Amniotic stem cell (primary cell): Measurements from ENCODE around the gene CLSTN3.
"Not testable (repeated sequence)": the region's sequence is repeated elsewhere in the genome, so short reads cannot be mapped to it uniquely, and the experiment has no call there.

Experiments
- DNase-seq: peaks from one replicate; lab custom pipeline; 2025; lab: John Stamatoyannopoulos, UW

The CLSTN3 gene

DNA sequence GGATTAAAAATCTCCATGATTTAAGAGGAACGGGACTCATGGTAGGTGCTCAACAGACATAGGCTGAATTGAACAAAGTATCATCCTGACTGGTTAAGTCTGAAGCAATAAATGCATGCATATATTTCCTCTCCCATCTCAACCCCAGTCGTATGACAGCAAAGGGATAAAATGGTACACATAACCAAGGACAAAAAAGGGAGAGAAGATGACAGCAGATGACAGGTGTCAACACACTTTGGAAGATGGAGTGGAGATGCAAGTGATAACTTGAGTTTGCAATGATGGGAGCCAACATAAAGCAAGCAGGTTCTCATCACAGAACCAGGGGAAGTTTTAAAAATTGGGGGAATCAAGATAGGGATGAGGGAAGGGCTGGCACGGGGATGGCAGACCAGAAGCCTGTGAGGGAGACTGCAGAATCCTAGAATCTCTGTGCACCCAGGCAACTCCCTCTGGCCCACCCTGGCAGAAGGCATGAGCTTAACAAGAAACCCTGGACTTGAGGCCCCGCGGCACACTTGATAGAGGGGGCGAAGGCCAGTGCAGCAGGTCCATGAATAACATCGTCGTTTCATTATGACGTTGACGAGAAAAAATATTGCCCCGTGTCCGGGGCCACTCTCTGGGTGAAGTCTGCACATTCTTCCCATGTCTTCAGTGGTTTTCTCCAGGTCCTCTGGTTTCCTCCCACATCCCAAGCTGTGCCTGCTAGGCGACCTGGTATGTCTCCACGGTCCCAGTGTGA, 26.2 kb upstream of the CLSTN3 start:
- no peak for DNase-seq

DNA sequence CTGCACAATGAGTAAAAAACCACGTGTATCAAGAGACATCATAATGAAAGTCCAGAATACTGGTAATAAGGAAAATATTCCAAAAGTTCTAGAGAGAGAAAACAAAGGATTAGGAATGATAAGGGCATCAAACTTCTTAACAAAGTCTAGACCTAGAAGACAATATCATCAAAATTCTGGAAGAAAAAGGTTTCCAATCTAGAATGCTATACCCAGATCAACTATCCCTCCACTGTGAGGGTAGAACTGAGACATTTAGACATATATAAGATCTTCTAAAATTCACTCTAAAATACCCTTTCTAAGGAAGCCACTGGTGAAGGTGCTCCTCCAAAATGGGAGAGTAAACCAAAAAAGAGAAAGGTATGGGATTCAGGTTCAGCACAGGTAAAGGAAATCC, 24.1 kb upstream of the CLSTN3 start:
- DNase-seq = no peak

DNA sequence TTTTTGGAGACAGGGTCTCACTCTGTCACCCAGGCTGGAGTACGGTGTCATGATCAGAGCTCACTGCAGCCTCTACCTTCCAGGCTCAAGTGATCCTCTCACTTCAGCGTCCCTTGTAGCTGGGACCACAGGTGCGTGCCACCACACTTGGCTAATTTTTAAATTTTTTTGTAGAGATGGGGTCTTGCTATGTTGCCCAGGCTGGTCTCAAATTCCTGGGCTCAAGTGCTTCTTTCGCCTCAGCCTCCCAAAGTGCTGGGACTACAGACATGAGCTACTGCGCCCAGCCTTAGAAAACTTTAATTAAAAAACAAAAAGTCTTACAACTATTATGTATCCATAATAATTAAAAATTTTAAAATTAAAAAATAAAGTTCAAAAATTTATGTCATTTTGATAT, 23.0 kb upstream of the CLSTN3 start:
- not testable (repeated sequence) for DNase-seq

DNA sequence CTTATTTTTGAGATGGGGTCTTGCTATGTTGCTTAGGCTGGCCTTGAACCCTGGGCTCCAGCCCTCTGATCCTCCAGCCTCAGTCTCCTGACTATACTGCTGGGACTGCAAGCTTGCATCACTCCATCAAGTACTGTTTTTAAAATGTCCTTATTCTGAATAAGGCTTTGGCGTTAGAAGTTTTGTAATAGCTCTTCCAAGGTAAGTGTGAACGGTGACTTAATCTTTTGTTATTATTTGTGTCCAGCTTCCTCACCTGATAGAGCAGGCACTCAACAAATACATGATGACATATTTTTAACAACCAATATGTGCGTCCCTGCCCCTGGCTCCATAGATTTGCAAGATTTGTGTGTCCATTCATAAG, 22.6 kb upstream of the CLSTN3 start:
- DNase-seq = no peak

DNA sequence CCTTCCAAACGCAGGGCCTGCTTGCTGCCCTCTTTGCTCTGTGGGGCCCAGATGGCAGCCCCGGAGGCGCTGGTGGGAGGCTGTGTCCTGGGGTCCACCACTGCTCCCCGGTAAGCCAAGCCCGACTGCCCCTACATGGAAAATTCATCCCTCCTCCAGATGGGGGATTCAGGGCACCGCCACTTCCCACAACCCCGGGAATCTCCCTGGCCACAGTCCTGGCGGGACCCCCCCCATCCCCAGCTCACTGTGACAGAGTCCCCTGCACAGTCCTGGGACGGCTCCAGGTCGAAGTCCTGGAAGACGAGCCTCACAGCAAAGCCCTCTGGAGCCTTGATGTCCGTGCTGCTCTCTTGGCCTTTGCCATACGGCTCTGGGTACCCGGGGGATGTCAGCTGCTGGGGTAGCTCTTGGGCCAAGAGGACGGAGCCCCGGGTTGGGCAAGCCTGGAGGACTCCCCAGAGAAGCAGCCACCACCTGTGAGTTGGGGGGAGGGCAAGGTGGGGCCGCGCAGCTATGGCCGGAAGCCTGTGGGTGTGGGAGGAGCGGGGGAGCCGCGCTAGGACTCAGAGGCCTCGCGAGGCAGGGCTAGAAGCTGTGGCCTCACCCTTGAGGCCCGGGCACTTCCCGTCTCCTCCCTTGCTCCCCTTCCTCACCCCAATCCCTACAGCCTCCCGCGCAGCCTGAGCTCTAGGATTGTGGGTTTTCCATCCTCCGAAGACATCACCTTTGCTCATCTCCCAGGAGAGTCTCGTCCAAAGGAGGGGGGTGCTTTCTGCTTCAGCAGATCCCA, 22.0 kb upstream of the CLSTN3 start:
- peak; percentile 63 for DNase-seq

DNA sequence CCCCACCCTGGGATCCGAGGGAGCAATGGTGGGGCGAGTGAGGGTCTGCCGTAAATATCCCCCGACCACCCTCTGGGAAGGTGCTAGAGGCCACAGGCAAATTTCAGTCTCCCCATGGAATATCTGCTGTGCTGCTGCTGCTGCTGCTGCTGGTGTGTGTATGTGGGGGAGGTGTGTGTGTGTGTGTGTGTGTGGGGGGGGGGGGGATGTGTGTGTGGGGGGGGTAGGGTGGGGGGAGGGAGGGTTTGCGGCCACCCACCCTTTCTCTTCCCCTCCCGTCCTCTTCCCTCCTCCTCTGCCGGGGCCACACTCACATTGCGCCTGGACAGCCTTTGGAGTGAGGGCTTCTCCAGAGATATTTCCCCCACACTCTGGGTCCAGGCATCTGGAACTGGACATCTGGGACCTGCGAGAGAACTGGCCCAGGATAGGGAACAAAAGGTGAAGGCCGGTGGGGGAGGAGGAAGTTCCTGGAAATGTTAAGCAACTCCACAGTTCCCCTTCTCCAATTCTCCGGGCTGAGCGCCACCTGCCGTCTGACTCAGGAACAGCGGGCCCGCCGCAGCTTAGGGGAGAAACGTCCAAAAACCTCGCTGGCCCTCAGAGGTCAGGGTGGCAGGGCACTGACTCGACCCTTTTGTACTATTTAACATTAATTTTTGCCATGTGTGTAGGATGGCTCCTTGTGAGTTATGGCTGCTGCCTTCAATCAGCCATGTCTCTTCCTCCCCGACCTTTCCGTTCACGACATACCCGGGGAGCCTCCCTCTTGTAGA, 21.2 kb upstream of the CLSTN3 start, which contains the start of gene C1RL:
C1RL (minus strand) TSS at position 419 of the 776 bp plus-strand sequence; CDS start at position 385, 34 bp downstream.
- DNase-seq = no peak

DNA sequence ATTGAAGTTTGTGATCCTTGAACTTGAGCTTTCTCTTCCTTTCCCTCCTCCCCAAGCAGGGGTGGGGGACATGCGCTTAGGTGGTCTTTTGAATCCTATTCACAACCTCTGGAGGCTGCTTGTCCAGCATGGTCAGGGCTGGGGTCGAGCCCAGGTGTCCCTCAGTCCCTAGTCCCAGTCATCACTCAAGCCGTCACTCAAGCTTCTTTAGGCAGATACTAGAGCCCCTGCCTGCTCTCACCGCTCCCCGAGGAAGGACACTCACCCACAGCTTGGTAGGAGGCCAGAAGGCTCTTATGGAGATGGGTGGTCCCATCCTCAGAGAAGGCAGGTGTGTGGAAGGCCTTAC, 20.6 kb upstream of the CLSTN3 start:
- DNase-seq = no peak

DNA sequence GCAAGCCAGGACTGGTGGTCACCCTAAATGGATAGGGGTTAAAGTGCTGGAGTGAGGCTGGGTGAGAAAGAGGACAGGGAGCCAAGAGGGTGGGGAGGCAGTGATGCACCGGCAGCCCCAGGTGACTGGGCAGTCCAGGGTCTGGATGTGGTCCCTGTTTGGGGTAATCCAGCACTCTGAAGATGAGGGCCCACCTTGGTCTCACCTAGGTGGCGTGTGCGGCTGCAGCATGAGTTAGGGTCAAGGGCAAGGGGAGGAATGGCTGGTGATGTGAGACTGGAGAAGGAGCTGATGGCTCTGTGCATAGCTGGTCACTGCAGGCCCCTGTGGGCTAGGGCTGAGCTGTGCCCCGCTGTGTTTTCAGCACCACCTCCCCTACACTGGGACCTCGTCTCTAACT, 19.5 kb upstream of the CLSTN3 start:
- no peak for DNase-seq

DNA sequence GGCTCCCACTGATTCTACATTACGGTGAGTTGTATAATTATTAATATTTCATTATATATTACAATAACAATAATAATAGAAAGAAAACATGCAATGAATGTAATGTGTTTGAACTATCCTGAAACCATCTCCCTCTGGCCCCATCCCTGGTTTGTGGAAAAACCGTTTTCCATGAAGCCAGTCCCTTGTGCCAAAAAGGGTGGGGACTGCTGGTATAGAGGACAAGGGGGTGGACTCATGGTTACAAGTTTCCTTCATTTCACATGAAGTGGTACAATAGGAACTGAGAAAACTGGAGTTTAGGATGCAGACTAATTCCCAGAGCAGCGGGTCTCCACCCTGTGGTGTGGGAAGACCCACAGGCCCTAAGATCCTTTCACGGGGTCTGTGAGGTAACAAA, 18.1 kb upstream of the CLSTN3 start:
- no peak for DNase-seq

DNA sequence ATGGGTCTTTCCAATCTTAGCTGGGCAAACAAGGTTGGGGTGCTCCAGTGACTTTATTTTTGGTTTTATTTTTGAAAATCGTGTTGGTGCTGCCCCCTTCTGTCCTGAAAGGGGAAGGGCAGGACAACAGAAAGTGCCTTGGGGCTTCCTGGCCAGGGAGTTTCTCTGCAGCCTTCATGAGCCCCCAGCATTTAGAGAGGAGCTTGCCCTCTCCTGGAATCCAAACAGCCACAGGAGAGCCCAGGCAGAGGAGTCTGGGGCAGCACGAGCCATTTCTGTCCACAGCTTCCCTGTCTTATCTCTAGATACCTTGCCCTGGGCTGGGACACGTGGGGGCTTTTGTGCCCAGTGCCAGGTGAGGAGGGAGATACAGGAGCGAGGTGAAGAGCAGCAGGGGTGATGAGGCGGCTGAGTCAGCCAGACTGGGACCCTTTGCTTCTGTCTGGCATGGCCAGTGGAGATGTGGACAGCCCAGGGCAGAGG, 16.7 kb upstream of the CLSTN3 start:
- no peak for DNase-seq

DNA sequence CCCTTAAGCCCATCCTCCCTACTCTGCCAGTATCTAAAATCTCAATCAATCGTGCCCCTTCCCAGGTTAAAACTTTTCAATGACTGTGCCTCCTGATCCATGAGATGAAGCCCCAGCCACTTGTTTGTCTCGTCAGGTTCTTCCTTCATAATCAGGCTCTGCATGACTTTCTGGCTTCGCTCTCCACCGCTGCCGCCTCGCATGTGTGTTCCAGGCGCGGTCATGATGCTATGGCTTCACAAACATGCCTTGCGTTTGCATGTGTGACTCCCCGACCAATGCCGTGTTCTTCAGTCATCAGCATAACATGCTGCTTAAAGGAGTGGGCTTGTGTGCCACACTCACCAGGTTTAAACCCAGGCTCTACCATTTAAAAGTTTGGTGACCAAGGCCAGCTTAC, 16.2 kb upstream of the CLSTN3 start:
- no peak for DNase-seq

DNA sequence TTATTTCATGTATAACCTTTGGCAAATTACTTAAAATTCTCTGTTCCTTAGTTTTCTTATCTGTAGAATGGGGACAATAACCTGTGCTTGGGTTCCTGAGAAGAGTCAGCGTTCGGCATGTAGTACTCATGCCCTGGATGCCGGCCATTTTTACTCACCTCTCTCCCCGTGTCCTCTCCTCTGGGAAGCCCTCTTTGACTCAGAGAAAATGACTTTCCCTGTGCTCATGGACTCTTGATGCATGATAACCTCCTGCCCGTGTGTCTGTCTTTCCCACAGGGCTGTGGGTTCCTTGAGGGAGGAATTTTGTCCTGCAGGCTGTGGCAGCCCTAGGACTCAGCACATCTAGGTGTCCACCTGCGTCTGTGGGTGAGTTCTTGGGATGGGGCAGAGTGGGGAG, 15.3 kb upstream of the CLSTN3 start:
- no peak for DNase-seq

DNA sequence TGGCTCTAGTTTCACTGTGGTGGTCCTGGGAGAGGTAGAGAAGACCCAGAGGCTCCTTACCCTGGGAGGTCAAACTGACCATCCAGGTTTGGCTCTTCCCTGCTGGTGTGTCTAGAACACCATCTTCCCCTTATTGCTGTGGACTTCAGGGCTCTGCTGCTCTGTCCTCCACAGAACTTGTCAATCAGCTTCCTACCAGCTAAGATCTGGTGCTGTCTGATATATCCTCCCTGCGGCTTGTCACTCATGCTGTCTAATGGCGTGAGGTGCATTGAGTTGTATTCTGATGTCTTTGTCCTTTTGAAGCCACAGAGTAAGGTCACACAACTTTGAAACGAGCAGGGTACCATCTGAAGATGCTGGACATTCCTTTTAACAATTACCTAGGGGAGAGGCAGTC, 14.0 kb upstream of the CLSTN3 start:
- DNase-seq = no peak

DNA sequence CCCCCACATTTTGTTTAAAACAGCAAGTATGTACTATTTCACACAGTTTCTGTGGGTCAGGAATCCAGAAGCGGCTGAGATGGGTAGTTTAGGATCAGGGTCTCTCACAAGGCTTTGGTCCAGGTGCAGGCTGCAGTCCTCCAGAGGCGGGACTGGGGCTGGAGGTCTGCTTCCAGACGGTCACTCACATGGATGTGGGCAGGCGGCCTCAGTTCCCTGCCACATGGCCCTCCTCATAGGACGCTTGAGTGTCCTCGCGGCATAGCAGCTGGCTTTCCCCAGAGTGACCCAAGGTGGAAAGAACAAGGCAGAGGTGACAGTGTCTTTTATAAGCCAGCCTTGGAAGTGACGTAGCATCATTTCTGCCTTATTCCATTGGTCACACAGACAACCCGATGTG, 13.3 kb upstream of the CLSTN3 start:
- DNase-seq = no peak

DNA sequence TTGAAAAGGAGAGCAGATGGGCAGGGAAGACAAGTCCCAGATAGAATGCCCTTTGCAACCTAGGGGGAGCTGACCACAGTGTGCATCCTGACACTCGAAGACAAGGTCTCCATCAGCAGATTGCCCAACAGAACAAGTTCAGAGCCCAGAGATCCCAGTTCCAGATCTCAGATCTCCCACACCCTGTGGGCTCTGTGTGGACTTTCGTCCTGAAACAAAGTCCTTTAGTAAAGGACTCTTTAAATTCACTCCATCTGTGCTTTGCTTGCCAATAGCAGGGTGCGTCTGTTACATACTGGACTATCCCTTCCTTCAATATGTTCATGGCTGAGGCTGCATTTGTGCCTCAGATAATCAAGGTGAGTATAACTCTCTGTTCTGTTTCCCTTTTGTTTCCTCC, 12.5 kb upstream of the CLSTN3 start:
- DNase-seq = no peak

DNA sequence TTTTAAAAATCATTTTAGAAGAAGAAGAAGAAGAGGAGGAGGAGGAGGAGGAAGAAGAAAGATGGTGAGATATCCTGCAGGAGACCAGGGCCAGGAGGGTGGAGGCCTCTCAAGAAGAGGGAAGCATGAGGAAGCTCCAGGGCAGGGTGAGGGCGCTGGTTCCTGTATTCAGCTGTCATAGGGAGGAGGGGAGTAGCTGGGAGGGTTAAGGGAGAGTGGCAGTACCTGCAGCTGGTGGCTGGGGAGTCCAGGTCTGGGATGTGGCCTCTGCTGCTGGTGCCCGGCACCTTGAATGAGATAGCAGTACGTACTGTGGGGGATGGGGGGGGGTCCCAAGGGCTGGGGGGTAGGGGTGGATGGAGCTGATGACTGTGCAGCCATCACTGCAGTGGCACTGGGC, 11.3 kb upstream of the CLSTN3 start:
- DNase-seq = no peak

DNA sequence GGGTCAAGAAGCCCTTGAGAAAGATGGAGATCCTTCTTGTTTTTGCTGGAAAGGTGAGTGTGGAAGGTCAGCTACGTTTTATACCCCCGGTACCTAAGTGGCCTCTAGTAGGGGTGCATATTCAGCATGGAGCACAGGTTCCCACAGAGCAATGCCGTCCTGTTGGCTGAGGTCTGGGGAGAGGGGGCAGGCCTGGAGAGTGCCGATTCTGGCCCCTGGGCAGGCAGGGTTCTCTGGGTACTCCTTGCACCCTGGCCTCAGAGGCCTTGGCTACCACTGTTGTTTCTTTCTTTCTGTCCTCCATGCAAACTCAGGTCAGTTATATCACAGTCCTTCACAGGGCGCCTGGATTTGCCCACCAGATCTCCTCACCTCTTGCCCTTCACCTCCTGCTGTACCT, 10.0 kb upstream of the CLSTN3 start:
- DNase-seq = no peak

DNA sequence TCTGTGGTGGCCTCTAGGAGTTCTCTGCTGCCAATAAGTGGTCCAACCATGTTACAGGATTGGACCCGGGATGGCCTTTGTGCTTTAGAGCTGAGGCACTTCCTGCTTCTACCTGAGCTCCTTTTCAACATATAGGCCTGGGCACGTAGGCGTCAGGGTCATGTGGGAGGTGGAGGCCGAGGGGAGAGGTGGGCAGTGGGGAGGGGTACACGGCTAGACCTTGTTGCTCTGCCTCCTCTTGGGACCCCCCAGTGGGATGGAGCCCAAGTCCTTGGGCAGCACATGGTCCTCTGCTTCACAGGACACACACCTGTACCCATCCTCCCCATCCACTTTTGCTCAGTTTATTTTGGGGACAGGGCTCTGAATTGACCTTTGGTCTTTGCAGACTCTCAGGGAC, 8.8 kb upstream of the CLSTN3 start:
- no peak for DNase-seq

DNA sequence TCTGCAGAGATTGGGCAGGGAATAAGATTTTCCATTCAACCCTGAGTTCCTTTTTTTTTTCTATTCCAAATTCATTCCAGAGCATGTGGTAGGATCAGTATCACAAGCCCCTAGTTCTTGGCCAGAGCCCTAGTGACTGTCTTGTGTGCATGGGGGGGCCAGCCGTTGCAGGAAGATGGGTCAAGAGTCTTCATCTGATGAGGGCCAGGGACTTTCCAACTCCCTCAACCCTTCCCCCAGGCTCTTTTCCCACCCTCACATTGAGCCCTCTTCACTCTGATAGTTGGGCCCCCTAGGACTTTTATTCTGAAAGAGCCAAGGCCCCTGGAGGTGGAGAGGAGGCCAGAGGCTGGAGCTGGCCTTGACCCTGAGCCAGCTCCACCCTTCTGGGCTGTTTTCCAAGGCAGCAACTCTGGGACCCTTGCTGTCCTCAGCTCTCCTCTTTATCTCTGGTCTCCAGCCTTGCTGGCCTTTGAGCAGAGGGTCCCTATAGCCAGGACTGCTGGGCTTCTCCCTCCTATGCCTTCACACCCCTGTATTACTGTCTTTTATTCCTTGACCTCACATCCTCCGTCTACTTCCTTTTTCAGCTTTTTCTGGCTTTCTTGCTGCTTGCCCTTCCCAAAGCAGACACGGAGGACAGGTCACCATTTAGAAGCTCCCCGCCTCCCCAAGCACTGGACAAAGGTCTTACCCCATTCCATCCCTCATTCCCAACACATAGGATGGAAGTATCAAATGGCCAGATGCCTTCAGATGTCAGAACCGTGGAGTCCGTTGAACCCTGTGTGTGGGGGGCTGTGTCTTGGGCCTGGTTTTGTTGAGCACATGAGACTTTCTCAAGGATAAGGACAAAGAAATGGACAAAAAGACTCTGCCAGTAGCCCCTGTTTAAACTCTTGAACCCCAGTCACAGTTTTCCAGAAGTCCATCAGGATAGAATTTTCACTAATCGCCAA, 7.1 kb upstream of the CLSTN3 start:
- no peak for DNase-seq

DNA sequence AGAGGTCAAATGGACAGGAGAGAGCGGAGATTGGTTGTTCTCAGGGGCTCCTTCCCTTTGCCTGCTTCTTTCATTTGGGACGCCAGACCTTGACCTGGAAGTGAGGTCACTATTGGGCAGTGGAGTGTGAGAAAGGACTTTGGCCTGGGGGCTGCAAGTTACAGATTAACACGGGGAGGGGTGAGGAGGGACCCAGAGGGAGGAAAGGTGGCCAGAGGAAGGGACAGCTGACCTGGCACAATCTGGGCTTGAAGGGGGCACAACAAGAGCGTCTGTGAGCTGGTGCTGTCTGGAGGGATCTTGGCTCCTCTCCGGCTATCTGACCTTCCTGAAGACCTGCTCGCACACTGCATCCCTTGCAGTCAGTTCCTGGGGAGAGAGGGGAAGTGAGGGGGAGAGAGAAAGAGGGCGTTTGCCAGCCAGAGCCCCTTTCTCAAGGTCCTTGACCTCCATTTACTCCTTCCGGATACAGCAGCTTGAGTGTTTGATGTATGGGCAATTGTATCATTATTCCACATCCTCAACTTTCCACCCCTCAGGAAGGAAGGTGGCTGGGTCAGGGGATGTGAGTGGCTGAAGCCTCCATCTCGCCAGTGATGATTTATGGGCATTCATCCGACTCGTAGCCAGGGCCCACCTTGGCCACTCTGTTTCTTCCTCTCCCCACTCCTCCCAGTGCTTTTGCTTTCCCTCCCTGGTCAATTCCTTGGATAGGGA, 6.2 kb upstream of the CLSTN3 start:
- no peak for DNase-seq

DNA sequence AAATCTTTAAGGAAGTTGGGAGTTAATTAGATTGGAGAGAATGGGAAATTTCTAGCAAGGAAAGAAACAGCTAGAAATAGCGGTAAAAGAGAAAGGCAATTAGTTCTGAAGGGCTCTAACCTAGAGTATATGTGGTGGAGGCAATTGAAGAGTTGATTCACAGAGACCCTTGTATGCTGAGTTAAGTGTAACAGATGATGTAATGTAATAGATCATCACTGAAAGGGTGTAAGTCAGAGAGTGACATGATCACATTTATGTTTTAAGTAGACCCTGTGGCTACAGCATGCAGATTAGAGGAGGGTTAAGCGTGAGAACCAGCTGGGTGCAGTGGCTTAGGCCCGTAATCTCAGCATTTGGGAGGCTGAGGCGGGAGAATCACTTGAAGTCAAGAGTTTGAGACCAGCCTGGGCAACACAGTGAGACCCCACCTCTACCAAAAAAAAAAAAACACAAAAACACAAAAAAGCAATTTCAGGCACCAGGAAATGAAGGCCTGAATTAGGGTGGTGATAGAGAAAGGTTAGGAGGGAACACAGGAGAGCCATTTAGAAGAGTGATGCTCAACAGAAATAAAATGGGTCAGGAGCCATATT, 4.4 kb upstream of the CLSTN3 start:
- DNase-seq = no peak
